ENCODE data around the gene TCF3. TPM values are rescaled to one million over a fixed set of nuclear protein-coding genes. Genes with fewer than 3 reads are reported as not detected.

Gene TCF3
- total and polyA plus RNA-seq, 2 of the 8 experiments (the other 6 are each of a cell fraction or from before 2014, with no cell fraction given): 241 to 348 TPM

DNA sequence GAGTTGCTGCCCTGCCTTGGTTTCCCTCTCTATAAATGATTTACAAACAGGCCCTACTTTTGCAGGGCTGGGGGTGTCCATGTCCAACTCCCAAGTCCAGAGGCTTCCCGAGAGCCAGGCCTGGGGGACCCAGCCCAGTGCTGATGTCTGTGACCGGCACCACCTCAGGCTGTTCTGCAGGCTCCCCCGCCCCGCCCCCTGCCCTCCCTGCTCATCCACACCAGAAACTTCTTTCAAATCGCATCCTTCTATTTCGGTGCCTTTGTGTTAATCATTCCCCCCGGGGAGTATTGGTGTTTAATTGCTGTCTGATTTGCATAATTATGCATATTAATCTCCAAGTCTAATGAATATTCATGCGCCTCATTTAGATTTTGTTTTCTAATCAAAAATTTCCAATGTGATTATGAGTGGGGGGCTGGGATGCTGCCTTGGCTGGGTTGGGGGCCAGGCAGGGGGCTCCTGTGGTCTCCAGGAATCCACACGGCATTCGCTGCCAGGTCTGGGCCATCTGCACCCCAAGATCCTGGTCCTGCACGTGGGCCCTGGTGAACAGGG lies 19.1 kb downstream of the TCF3 start:
- Histone ChIP-seq H3K27ac (ENCODE audit: low read depth, low read length) (no peak overlapping the region), H3K14ac (ENCODE audit: insufficient read length) (no peak overlapping the region), H3K9ac (replicated peaks in 1 of 4; ENCODE audit: extremely low read depth in 1 of 4, low read depth in 3 of 4, low read length in 3 of 4) (no peak overlapping the region), H2BK120ac (replicated peaks; ENCODE audit: low read depth, low read length) (no peak overlapping the region), H3K79me1 (ENCODE audit: low read depth, low read length) (peaks cover 21% of the 10 kb centered on the region), H2AFZ (ENCODE audit: low read length) (no peak overlapping the region), H3K4me3 (ENCODE audit: extremely low read depth in 1 of 4, insufficient read depth in 2 of 4, low read depth in 3 of 4, low read length in 4 of 4) (no peak overlapping the region), H3K36me3 (ENCODE audit: control insufficient read depth in 2 of 4, insufficient read depth in 4 of 4, low read length in 3 of 4) (peaks cover 11 to 58% (median 43%) of the 10 kb centered on the region in 4 experiments; a peak in 7 of 8 replicates), H3K27me3 (replicated peaks in 1 of 4; ENCODE audit: control insufficient read depth in 3 of 4, extremely low read depth in 1 of 4, insufficient read depth in 3 of 4, low read length in 3 of 4) (no peaks in the 10 kb centered on the region), H4K91ac (replicated peaks; ENCODE audit: insufficient read length, low read length) (no peak overlapping the region), H3K23ac (ENCODE audit: insufficient read length) (no peak overlapping the region), H3K9me3 (ENCODE audit: insufficient read depth in 2 of 2, low read depth in 1 of 2, low read length in 1 of 2) (0 out of 4 replicates have a peak, but pooled peaks cover 0 to 2% of the 10 kb centered on the region in 2 experiments), H2BK15ac (ENCODE audit: low read length) (no peak overlapping the region), H3K56ac (replicated peaks; ENCODE audit: insufficient read length, low read depth, low read length) (no peak overlapping the region), H3K4me1 (replicated peaks in 1 of 4; ENCODE audit: control insufficient read depth in 3 of 4, insufficient read depth in 4 of 4, low read length in 3 of 4) (no peaks in the 10 kb centered on the region), H2BK12ac (ENCODE audit: low read depth, low read length) (no peak overlapping the region), H3K23me2 (ENCODE audit: low read depth, low read length) (no peaks in the 10 kb centered on the region), H4K5ac (ENCODE audit: insufficient read length, low read depth, low read length) (no peak overlapping the region), H3K4me2 (ENCODE audit: insufficient read depth in 1 of 2, low read depth in 2 of 2, low read length in 2 of 2) (no peak overlapping the region), H2BK20ac (ENCODE audit: low read length) (no peak overlapping the region), H3K18ac (ENCODE audit: extremely low read depth, low read length) (no peak overlapping the region), H3K79me2 (ENCODE audit: control insufficient read depth in 1 of 2, insufficient read depth in 2 of 2, low read length in 2 of 2) (peaks cover 1 to 53% of the 10 kb centered on the region in 2 experiments; a peak in 3 of 4 replicates), H2BK5ac (ENCODE audit: low read depth, low read length) (no peak overlapping the region), H4K8ac (ENCODE audit: extremely low read depth, insufficient read depth, low read length) (no peak overlapping the region), H3K4ac (replicated peaks; ENCODE audit: insufficient read length, low read depth, low read length) (no peak overlapping the region), H4K20me1 (replicated peaks in 1 of 2; ENCODE audit: control insufficient read depth in 1 of 2, insufficient read depth in 2 of 2, low read length in 2 of 2) (peaks cover 23 to 49% of the 10 kb centered on the region in 2 experiments), H2AK5ac (ENCODE audit: low read depth, low read length) (no peak overlapping the region)
- FAIRE-seq (no peak), DNase-seq (ENCODE audit: low read depth in 1 of 2, low spot score in 2 of 2) (no peak)
- CTCF ChIA-PET (ENCODE audit: partially characterized antibody): interaction anchor here (1.1 kb wide), 1 partner anchor 39 kb away, joined by 3 read pairs; no protein-coding TSS in a partner anchor
- 87% methylated on average over 8 of the region's 11 CpGs; no CpG with 5 or more reads in 1 of the 2 experiments for WGBS, 2 experiments (ENCODE audit: extremely low coverage in 1 of 2, insufficient coverage in 1 of 2, insufficient read length in 1 of 2, insufficient replicate concordance in 2 of 2, low coverage in 1 of 2, low lambda C conversion rate in 2 of 2, missing lambda C conversion rate in 1 of 2)
- POLR2A ChIA-PET (ENCODE audit: partially characterized antibody): interaction anchor here (1.4 to 3.4 kb wide), 3 partner anchors 8 to 12 kb away, joined by 9 to 25 read pairs (median 13); no protein-coding TSS in a partner anchor
- TF ChIP-seq SP4 (IDR thresholded peaks at IDR 0.05; ENCODE audit: low read length) (no peak), RXRA (IDR thresholded peaks at IDR 0.05; ENCODE audit: insufficient read depth, low read depth, low read length) (no peak), MAFK (IDR thresholded peaks at IDR 0.05; ENCODE audit: low read depth, low read length) (no peak), BRCA1 (IDR thresholded peaks at IDR 0.05; ENCODE audit: low read depth, low read length) (no peak), EZH2 (IDR thresholded peaks at IDR 0.05; ENCODE audit: low read depth, low read length, severe bottlenecking) (no peak), TAF7 (optimal IDR thresholded peaks at IDR 0.05; ENCODE audit: borderline replicate concordance, low read depth, low read length) (no peak), CTCF (IDR thresholded peaks at IDR 0.05; ENCODE audit: control extremely low read depth in 1 of 3, insufficient read depth in 1 of 3, low read depth in 1 of 3, low read length in 3 of 3) (no peak), TBP (IDR thresholded peaks at IDR 0.05; ENCODE audit: low read depth, low read length) (no peak), POLR2AphosphoS5 (IDR thresholded peaks at IDR 0.05; ENCODE audit: low read depth, low read length) (no peak), TCF12 (IDR thresholded peaks at IDR 0.05; ENCODE audit: low read depth, low read length) (no peak), KDM1A (IDR thresholded peaks at IDR 0.05; ENCODE audit: borderline replicate concordance, low read length) (no peak), CREB1 (IDR thresholded peaks at IDR 0.05) (no peak)

All from H1 (cell line).